ENCODE data around the gene MEGF8. TPM values are rescaled to one million over a fixed set of nuclear protein-coding genes. Genes with fewer than 3 reads are reported as not detected.

The MEGF8 gene
- total RNA-seq, 1 donor from 2014 or later = 16.4 TPM

DNA sequence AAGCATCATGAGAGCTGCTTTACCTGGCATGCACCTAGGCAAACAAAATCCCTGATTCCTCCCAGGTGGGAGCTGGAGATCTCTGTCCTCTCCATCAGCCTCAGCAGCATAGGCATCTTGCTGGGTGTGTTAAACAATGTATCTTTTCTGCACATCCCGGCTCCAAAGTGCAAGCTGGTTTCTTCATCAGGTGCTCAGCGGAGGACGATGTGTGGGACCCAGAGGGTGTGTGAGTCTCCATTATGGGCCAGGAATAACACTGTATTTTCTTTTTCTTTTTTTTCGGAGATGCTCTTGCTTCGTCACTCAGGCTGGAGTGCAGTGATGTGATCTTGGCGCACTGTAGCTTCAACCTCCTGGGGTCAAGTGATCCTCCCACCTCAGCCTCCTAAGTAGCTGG lies 54.7 kb downstream of the MEGF8 start:
- Histone ChIP-seq H3K36me3 (peaks cover 11% of the 10 kb centered on the region), H3K27ac (no peak overlapping the region), H3K4me1 (no peaks in the 10 kb centered on the region), H3K9me3 (no peaks in the 10 kb centered on the region), H3K4me3 (no peak overlapping the region), H3K27me3 (ENCODE audit: low read depth) (peaks cover 14% of the 10 kb centered on the region)
- intact Hi-C loops (cut with DNase I) = no loop called here
- TF ChIP-seq, protein P1, sequence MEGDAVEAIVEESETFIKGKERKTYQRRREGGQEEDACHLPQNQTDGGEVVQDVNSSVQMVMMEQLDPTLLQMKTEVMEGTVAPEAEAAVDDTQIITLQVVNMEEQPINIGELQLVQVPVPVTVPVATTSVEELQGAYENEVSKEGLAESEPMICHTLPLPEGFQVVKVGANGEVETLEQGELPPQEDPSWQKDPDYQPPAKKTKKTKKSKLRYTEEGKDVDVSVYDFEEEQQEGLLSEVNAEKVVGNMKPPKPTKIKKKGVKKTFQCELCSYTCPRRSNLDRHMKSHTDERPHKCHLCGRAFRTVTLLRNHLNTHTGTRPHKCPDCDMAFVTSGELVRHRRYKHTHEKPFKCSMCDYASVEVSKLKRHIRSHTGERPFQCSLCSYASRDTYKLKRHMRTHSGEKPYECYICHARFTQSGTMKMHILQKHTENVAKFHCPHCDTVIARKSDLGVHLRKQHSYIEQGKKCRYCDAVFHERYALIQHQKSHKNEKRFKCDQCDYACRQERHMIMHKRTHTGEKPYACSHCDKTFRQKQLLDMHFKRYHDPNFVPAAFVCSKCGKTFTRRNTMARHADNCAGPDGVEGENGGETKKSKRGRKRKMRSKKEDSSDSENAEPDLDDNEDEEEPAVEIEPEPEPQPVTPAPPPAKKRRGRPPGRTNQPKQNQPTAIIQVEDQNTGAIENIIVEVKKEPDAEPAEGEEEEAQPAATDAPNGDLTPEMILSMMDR (IDR thresholded peaks at IDR 0.05) = no peak
- DNase-seq = no peak
- no peak for ATAC-seq

DNA sequence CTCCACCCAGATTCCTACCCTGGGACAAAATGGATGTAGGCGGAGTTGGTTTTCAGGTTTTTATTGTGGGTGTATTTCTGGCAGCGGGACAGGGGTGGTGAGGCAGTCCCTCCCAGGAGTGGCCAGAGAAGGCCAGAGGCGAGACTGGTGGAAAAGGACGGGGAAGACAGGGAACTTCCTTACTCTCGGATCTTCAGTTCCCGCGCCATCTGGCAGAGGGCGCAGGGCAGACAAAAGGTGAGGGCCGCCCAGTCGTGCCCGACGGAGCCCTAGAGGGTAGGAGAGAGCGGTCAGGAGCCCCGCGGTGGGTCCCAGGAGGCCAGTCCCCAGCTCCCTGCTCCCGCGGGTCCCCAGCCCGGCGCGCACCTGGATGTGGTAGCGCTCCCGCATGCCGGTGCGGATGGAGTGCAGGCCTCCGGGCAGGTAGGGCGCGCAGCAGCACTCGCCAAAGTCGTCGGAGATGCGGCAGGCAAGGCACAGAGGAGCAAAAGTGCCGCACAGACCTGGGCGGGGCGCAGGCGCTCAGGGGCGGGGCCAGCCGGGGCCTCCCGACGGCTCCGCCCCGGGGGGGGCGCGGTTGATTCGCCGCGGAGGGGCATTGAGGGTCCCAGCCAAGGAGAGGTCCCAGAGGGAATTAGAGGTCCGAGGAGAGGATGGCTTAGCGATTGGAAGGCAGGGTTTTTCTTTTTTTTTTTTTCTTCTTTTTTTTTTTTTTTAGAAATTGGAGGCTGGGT lies 61.7 kb downstream of the MEGF8 start:
- intact Hi-C loops (cut with DNase I) = no loop called here
- ATAC-seq = peak; percentile 81 to 87
- Histone ChIP-seq H3K9me3 (no peaks in the 10 kb centered on the region), H3K36me3 (no peaks in the 10 kb centered on the region), H3K27me3 (ENCODE audit: low read depth) (peaks cover 27% of the 10 kb centered on the region), H3K4me1 (peaks cover 9% of the 10 kb centered on the region), H3K4me3 (peak overlapping the region; percentile 51), H3K27ac (no peak overlapping the region)
- DNase-seq = peak; percentile 77
- TF ChIP-seq, protein P1 (IDR thresholded peaks at IDR 0.05) = peak; percentile 55

DNA sequence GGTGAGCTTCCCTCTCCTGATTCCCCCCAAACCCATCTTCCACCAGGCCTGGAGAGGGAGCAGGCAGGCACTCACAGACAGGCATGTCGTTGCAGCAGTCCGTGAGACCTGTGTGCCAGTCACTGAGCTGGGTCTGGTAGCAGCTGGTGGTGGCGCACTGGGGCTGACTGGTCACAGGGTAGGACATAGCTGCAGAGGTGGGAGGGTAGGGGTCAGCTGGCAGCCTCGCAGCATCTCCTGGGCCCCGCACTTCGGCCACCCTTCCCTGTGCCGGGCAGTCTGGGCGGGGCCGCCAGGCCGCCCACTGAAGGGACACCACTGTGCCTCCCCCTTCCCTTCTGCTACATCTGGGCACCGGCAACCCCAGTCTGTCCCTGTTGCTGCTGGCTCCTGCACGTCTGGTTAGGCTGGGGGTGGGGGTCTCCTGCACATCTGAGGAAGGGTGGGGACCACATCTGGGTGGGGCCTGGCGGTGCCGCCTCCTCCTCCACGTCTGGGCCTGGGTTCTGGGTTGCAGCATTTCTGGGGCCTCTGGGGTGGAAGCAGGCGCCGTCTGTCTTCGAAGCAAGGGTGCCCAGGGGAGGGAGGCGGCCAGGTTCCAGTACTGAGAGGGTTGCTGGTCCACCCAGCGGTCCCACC lies 63.5 kb downstream of the MEGF8 start:
- DNase-seq = no peak
- peaks cover 9% of the 10 kb centered on the region for H3K4me1 ChIP-seq
- H3K27ac ChIP-seq = no peak overlapping the region
- TF ChIP-seq, protein P1 (IDR thresholded peaks at IDR 0.05) = no peak
- H3K27me3 ChIP-seq (ENCODE audit: low read depth) = peaks cover 27% of the 10 kb centered on the region
- intact Hi-C loops (cut with DNase I) = no loop called here
- H3K9me3 ChIP-seq = no peaks in the 10 kb centered on the region
- H3K4me3 ChIP-seq = no peak overlapping the region
- ATAC-seq = no peak
- no peaks in the 10 kb centered on the region for H3K36me3 ChIP-seq

DNA sequence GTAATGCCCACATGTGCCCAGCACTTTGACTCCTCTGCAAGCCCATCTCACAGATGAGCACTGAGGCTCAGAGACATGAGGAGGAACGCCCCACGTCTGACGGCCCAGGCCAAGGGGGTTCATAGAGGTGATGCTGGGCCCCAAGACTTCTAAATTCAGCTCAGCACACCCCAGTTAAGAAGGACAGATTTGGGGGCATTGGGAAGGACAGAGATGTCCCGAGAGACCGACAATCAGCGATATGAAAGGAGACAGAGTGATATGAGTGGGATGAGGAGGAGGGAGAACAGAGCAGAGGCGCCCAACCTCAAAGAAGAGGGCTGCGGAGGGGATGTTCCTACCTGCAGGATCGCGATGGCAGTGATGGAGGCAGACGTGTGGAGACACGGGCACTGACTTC lies 64.5 kb downstream of the MEGF8 start, which contains the start of gene CNFN:
TSS of gene CNFN (minus strand) at position 399 of the 400 bp plus-strand sequence. CDS start 1,260 bp downstream, outside the sequence.
- intact Hi-C loops (cut with DNase I) = no loop called here
- peaks cover 27% of the 10 kb centered on the region for H3K27me3 ChIP-seq (ENCODE audit: low read depth)
- ATAC-seq (no peak), DNase-seq (no peak)
- H3K9me3 ChIP-seq = no peaks in the 10 kb centered on the region
- no peaks in the 10 kb centered on the region for H3K36me3 ChIP-seq
- H3K27ac ChIP-seq = no peak within 1 kb of the TSS
- peaks cover 9% of the 10 kb centered on the region for H3K4me1 ChIP-seq
- TF ChIP-seq, protein P1 (IDR thresholded peaks at IDR 0.05) = no peak
- H3K4me3 ChIP-seq = no peak within 1 kb of the TSS

DNA sequence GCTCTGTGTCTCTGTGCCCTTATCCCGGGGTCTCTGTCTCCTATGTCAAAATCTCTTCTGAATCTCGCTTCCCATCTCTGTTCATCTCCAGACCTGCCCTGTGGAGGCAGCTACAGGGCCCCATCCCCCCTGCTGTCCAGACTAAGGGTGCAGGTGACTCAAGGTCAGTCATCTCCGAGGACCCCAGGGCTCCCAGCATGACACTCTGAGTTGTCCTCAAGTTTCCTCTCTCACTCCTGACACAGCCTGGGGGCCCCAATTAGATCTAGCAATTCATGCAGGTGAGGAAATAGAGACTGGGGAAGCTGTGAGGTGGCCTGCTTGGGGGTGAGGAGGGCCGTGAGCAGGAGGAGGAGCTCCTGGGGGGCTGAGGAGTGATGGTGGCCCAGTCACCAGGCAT lies 66.7 kb downstream of the MEGF8 start:
- TF ChIP-seq, protein P1 (IDR thresholded peaks at IDR 0.05) = no peak
- peaks cover 25% of the 10 kb centered on the region for H3K27me3 ChIP-seq (ENCODE audit: low read depth)
- DNase-seq (no peak), ATAC-seq (no peak)
- intact Hi-C loops (cut with DNase I) = no loop called here
- peaks cover 13% of the 10 kb centered on the region for H3K4me1 ChIP-seq
- H3K4me3 ChIP-seq = no peak overlapping the region
- no peak overlapping the region for H3K27ac ChIP-seq
- H3K9me3 ChIP-seq = no peaks in the 10 kb centered on the region
- no peaks in the 10 kb centered on the region for H3K36me3 ChIP-seq
